GM12891 (cell line): ENCODE results near the gene RHPN2.

Source experiments
- PAX5 ChIP-seq: IDR thresholded peaks from 2 replicates; pipeline ENCODE4 v1.6.1; 2011; ENCODE audit warnings: low read length, moderate library complexity, mild to moderate bottlenecking; ENCODE audit not compliant: insufficient read depth, severe bottlenecking
- POLR2A ChIP-seq: IDR thresholded peaks from 2 replicates; pipeline ENCODE4 v1.6.1; 2011; ENCODE audit warnings: low read depth, low read length, control low read depth
- POLR2AphosphoS5 ChIP-seq: IDR thresholded peaks from 2 replicates; pipeline ENCODE4 v1.6.1; 2011; ENCODE audit warnings: low read depth, low read length, control low read depth
- SPI1 ChIP-seq: IDR thresholded peaks from 2 replicates; pipeline ENCODE4 v1.6.1; 2011; ENCODE audit warnings: low read depth, low read length, control low read depth
- TAF1 ChIP-seq: IDR thresholded peaks from 2 replicates; pipeline ENCODE4 v1.6.1; 2011; ENCODE audit warnings: low read depth, low read length, control low read depth

- no peak for TF ChIP-seq POLR2A
- no peak for TF ChIP-seq SPI1
- no peak for TF ChIP-seq POLR2AphosphoS5
- no peak for TF ChIP-seq TAF1
- TF ChIP-seq PAX5: no peak
These were observed 24.3 kb upstream of the RHPN2 start for GRCh38 chr19:33089010-33089409.
